LNCAP (cell line): ENCODE data around the gene RPL32.

Experiments used
- TF ChIP-seq, protein P1 (sequence below): fragments of 450-650 bp; IDR thresholded peaks from 2 replicates; pipeline ENCODE4 v1.5.1; 2017; ENCODE audit warnings: mild to moderate bottlenecking

The RPL32 gene

DNA sequence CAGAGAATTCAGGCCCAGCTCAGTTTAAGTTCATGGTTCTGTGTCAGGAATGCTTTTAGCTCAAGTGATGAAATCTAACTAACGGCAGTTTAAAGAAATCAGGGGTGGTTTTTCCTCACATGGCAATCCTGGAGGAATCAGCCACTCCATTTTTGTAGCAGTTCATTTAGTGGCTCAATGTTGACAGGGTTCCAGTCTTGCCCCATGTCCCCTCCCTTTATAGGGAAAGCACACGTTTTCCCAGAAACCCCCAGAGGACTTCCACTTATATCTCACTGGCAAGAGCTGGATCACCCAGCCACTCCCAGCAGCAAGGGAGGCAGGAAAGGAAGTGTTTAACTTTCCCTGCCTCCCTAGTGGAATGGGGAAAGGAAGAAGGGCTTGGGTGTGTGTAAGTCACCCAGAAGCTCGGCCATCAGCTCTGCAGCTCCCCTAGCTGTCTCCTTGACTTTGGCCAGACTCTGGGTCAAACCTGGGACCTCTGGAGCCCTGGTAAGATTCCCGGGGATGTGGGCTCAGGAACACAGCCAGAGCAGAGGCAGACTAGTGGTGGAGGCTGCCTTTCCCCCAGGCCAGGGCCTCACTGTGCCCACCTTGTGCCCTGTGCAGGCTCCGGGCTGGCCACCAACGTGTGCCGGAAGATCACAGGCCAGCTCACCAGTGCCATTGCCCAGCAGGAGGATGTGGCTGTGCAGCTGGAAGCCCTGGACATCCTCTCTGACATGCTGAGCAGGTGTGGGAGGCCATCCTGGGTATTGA is 33.6 kb downstream of the RPL32 start:
- TF ChIP-seq, protein P1, sequence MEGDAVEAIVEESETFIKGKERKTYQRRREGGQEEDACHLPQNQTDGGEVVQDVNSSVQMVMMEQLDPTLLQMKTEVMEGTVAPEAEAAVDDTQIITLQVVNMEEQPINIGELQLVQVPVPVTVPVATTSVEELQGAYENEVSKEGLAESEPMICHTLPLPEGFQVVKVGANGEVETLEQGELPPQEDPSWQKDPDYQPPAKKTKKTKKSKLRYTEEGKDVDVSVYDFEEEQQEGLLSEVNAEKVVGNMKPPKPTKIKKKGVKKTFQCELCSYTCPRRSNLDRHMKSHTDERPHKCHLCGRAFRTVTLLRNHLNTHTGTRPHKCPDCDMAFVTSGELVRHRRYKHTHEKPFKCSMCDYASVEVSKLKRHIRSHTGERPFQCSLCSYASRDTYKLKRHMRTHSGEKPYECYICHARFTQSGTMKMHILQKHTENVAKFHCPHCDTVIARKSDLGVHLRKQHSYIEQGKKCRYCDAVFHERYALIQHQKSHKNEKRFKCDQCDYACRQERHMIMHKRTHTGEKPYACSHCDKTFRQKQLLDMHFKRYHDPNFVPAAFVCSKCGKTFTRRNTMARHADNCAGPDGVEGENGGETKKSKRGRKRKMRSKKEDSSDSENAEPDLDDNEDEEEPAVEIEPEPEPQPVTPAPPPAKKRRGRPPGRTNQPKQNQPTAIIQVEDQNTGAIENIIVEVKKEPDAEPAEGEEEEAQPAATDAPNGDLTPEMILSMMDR: no peak

DNA sequence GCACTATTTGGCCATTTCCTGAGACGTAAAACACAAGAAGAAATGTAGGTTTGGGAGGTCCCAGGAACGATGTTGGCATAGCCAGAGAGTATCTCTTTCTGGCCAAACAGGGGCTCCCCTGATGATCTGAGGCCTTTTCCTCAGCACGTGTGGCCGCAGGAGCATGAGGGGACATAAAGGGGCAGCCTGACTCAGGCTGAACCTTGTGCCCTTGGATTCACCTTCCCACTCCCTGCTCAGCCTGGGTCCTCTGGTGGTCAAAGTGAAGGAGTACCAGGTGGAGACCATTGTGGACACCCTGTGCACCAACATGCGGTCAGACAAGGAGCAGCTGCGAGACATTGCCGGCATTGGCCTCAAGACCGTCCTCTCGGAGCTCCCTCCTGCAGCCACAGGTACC is 34.3 kb downstream of the RPL32 start:
- TF ChIP-seq, protein P1: no peak

DNA sequence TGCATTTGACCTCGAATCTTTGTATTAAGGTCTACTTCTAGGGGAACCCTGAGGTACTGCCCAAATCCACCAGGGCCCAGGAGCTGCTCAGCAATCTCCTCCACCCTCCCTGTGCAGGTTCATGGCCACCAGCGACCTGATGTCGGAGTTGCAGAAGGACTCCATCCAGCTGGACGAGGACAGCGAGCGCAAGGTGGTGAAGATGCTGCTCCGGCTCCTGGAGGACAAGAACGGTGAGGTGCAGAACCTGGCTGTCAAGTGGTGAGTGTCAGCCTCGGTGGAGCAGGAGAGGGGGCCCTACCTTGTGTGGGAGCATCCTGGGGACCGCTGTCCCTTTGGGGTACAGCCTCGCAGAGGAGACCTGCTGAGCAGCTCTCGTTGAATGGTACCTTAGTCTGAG is 38.0 kb downstream of the RPL32 start:
- TF ChIP-seq, protein P1: no peak

DNA sequence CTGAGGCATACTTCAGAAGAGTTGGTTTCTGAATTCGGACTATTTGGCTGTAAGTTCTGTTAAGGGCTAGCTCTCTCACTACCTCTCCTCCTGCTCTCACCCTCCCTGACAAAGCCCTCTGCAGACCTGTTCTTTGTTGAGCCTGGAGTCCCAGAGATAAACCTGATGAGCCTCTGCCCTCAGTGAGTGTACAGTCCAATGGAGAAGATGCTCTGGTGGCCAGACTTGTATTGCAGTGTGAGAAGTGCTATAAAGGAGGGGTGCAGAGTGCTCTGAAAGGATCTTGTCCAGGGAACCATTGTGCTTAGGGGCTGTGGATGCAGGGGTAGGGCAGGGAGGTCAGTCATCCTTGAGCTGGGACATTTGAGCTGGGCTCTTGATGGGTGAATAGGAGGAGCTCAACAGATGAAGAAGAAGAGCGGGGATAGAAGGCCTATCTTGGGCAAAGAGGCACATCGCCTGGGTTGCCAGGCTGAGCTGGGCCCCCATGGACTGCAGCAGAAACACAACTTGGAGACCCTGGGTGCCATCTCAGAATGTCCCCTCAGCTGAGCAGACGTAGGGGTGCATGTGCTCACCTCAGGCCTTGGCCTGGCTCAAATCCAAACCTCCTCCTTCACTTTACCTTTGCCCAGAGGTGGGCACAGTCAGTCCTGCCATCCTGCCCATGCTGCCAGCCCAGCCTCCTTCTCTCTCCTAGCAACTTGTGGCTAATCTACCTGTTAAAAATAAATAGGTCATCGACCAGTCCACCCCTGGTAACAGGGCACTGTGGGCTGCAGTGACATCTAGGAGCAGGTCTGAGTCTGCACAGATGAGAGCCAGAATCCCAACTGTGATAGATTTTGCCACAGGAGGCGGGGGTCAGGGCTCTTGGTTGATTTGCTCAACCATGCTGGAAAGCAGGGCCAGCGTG is 41.6 kb downstream of the RPL32 start:
- TF ChIP-seq, protein P1: no peak

DNA sequence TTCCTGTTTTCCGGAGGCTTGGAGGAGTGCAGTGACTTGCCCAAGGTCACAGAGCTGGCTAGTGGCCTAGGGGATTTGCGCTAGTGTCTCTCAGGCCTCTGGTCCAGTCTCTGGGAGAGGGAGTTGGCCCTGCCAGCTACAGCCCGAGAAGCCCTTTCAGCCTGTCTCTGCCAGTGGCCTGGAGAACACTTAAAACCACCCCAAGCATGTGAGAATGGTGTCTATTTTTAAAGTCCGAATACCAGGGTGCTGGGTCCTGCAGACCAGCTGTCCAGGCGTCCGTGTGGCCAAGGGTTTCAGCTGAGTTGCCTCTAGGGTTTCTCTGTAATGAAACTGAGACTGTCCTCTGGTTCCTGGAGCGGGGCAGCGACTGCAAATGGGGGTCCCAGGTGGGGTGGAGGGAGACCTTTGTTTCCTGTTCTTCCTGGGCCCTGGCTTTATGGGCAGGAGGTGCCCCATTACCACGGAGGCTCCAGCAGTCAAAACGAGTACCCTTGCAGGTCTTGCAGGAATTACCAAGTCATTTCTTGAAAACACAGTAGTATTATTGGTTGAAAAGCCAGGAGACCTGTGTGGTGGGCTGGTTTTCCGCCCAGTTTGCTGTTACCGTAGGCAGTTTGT is 42.7 kb downstream of the RPL32 start:
- TF ChIP-seq, protein P1: no peak

DNA sequence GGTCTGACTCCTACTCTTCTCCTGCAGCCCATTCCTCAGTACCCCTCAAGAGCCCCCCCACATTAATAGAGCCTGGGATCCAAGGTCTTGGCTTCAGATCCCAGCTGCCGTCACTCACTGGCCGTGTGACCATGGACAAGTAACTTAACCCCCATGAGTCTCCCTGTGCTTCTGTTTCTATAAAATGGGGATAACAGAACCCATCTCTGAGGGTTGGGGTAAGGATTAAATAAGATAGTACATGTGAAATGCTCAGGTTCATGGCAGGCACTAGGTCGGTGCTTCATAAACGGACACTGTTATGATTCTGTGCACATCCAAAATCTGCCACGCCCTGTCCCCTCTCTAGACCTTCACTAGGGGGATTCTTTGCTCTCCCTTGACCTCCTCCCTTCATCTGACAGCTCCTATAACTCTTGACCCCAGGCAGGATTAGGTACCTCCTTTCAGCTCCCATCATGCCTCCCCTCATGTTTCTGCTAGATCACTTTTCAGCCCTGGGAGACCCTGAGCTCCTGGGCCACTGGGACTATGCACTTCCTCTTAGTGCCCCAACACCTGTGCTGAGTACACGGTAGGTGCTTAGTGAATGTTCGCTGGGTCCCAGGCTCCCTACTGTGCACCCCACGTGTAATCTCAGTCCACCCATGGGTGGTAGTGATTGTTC is 43.3 kb downstream of the RPL32 start:
- TF ChIP-seq, protein P1: no peak
